NCI-H146 (cell line): ENCODE data around the gene SLC51A.
"Not testable (repeated sequence)": the region's sequence is repeated elsewhere in the genome, so short reads cannot be mapped to it uniquely, and the experiment has no call there.

Source experiments
- DNase-seq: peaks from one replicate; lab custom pipeline; 2025; lab: John Stamatoyannopoulos, UW

SLC51A gene

GRCh38 chr3:196216089-196216564 lies at the start of gene SLC51A:
SLC51A (plus strand) TSS chr3:196216534; CDS start chr3:196216713, 179 bp downstream.
- no peak for DNase-seq

- DNase-seq = no peak
Measured at GRCh38 chr3:196166741-196167140, 49.6 kb upstream of the SLC51A start.

GRCh38 chr3:196168808-196169391 lies 47.4 kb upstream of the SLC51A start:
- DNase-seq = peak; percentile 35

GRCh38 chr3:196169836-196170240 lies 46.5 kb upstream of the SLC51A start:
- no peak for DNase-seq

GRCh38 chr3:196170296-196170695 lies 46.0 kb upstream of the SLC51A start:
- DNase-seq = not testable (repeated sequence)

GRCh38 chr3:196174652-196175051 lies 41.7 kb upstream of the SLC51A start:
- DNase-seq = no peak

- no peak for DNase-seq
Measured at GRCh38 chr3:196175116-196175625, 41.2 kb upstream of the SLC51A start.

- no peak for DNase-seq
Measured at GRCh38 chr3:196175722-196176121, 40.6 kb upstream of the SLC51A start.

GRCh38 chr3:196177567-196177966 lies 38.8 kb upstream of the SLC51A start:
- no peak for DNase-seq

- DNase-seq = no peak
Measured at GRCh38 chr3:196177967-196178366, 38.4 kb upstream of the SLC51A start.

GRCh38 chr3:196178993-196179379 lies 37.3 kb upstream of the SLC51A start:
- DNase-seq = no peak

- peak; percentile 58 for DNase-seq
Measured at GRCh38 chr3:196179380-196180308, 36.7 kb upstream of the SLC51A start.

GRCh38 chr3:196180346-196180745 lies 36.0 kb upstream of the SLC51A start:
- DNase-seq = no peak

- DNase-seq = peak; percentile 38
Measured at GRCh38 chr3:196181127-196181546, 35.2 kb upstream of the SLC51A start.

- DNase-seq = not testable (repeated sequence)
Measured at GRCh38 chr3:196184169-196184432, 32.2 kb upstream of the SLC51A start.

GRCh38 chr3:196184881-196185280 lies 31.5 kb upstream of the SLC51A start:
- DNase-seq = no peak

- peak; percentile 87 for DNase-seq
Measured at GRCh38 chr3:196186651-196187573, 29.4 kb upstream of the SLC51A start.

GRCh38 chr3:196189566-196190347 lies 26.6 kb upstream of the SLC51A start:
- DNase-seq = no peak

- DNase-seq = no peak
Measured at GRCh38 chr3:196192036-196192523, 24.3 kb upstream of the SLC51A start.

GRCh38 chr3:196192524-196193051 lies 23.7 kb upstream of the SLC51A start:
- no peak for DNase-seq
